Natural killer cell (primary cell): ENCODE measurements around the gene PLK5. TPM values are rescaled to one million over a fixed set of nuclear protein-coding genes. Genes with fewer than 3 reads are reported as not detected.

Experiments
- ATAC-seq, 3 donors: fragments of 150-1000 bp in 2 of 3; fragments of 200-7000 bp in 1 of 3; cut with Tn5 transposase; 1 replicate in 1 of 3; 2 replicates in 2 of 3; pipeline ENCODE4 v1.10.0; 2021; ENCODE audit warnings: mild to moderate bottlenecking in 2 of 3, moderate library complexity in 2 of 3
- DNase-seq, 2 donors: peaks; one replicate each; pipeline versions ENCODE4 v3.0.0 to v3.0.0-alpha.2; 2013 to 2021; ENCODE audit warnings: mixed read lengths in 1 of 2
- H3K27ac ChIP-seq: one replicate; pipeline ENCODE4 v1.5.1; 2013; ENCODE audit warnings: mild to moderate bottlenecking, low read length
- H3K27me3 ChIP-seq: one replicate; pipeline ENCODE4 v1.6.1; 2013; ENCODE audit warnings: low read length; ENCODE audit not compliant: control insufficient read depth, insufficient read depth
- H3K36me3 ChIP-seq: one replicate; pipeline ENCODE4 v1.6.1; 2013; ENCODE audit warnings: low read length; ENCODE audit not compliant: control insufficient read depth, insufficient read depth
- H3K4me1 ChIP-seq: one replicate; pipeline ENCODE4 v1.6.1; 2013; ENCODE audit warnings: low read length; ENCODE audit not compliant: control insufficient read depth, insufficient read depth
- H3K4me3 ChIP-seq: one replicate; pipeline ENCODE4 v1.5.1; 2013; ENCODE audit warnings: low read length
- H3K9me3 ChIP-seq: one replicate; pipeline ENCODE4 v1.6.1; 2013; ENCODE audit warnings: low read length; ENCODE audit not compliant: control insufficient read depth, insufficient read depth
- H3K27ac Mint-ChIP-seq, 2 donors: one replicate each; pipeline ENCODE4 v1.8.0; 2022; ENCODE audit warnings: mild to moderate bottlenecking in 2 of 2, mixed read lengths in 2 of 2, moderate library complexity in 1 of 2
- H3K27me3 Mint-ChIP-seq, 2 donors: one replicate each; pipeline ENCODE4 v1.8.0; 2022; ENCODE audit warnings: low read depth in 2 of 2, mixed read lengths in 2 of 2
- H3K36me3 Mint-ChIP-seq: one replicate; pipeline ENCODE4 v1.8.0; 2022; ENCODE audit warnings: mixed read lengths
- H3K4me1 Mint-ChIP-seq, 2 donors: one replicate each; pipeline ENCODE4 v1.8.0; 2022; ENCODE audit warnings: mixed read lengths in 2 of 2
- H3K4me3 Mint-ChIP-seq: one replicate; pipeline ENCODE4 v1.8.0; 2022; ENCODE audit warnings: mild to moderate bottlenecking, moderate library complexity, mixed read lengths
- H3K9me3 Mint-ChIP-seq, 2 donors: one replicate each; pipeline ENCODE4 v1.8.0; 2022; ENCODE audit warnings: mixed read lengths in 2 of 2
- WGBS: methylation state at CpG from one replicate; pipeline ENCODE4 v1.1.7; 2013; ENCODE audit warnings: missing lambda C conversion rate; ENCODE audit not compliant: insufficient coverage; 5-methylcytosine and 5-hydroxymethylcytosine counted together
- intact Hi-C: fragments of 100-400 bp; cut with micrococcal nuclease; formaldehyde crosslinking; loops from one replicate; pipeline ENCODE4 v1.14.2; 2022
- total RNA-seq, 4 donors: library from RNA; stranded (reverse); fragments of 120-200 nt in 1 of 4; gene quantifications; one replicate each; pipeline versions ENCODE4 v1.2.3 to v1.2.4, GENCODE V29; 2013 to 2022
- TF ChIP-seq, protein P1 (sequence below): fragments of 200-600 bp; IDR thresholded peaks from one replicate; pipeline ENCODE4 v1.8.0; 2022; ENCODE audit warnings: antibody characterized with exemption

PLK5 gene
- total RNA-seq, 3 donors from 2014 or later (not counting 1 experiment from before 2014, with no cell fraction given), result not detected

DNA sequence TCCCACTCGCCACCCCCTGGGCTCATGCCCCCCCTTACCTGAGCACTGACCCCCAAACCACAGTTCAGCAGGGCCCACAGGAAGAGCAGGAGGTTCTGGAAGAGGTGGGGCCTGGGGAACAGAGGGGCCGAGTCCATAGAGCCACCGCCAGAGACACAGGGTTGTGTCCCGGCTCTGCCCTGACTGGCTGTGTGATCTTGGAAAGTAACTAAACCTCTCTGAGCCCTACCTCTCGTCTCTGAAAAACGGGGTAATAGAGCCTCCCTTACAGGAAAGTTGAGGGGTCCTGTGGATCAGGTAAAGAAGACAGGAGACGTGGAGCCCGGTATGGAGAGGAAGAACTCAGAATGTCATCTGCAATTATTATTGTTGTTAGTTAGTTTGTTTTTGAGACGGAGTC, 13.1 kb upstream of the PLK5 start:
- DNase-seq (no peak), ATAC-seq (no peak)
- Mint-ChIP-seq H3K4me3 (no peak overlapping the region), H3K27ac (no peak overlapping the region), H3K9me3 (no peaks in the 10 kb centered on the region), H3K27me3 (peaks cover 6 to 23% of the 10 kb centered on the region in 2 donors), H3K36me3 (no peaks in the 10 kb centered on the region), H3K4me1 (peaks cover 10 to 25% of the 10 kb centered on the region in 2 donors)
- WGBS, result 47% methylated on average over 9 of the region's 9 CpGs
- intact Hi-C loops, result no loop called here
- Histone ChIP-seq H3K4me1 (peaks cover 34% of the 10 kb centered on the region), H3K4me3 (no peak overlapping the region), H3K27me3 (peaks cover 12% of the 10 kb centered on the region), H3K27ac (no peak overlapping the region), H3K9me3 (peaks cover 9% of the 10 kb centered on the region), H3K36me3 (no peaks in the 10 kb centered on the region)
- TF ChIP-seq, protein P1, sequence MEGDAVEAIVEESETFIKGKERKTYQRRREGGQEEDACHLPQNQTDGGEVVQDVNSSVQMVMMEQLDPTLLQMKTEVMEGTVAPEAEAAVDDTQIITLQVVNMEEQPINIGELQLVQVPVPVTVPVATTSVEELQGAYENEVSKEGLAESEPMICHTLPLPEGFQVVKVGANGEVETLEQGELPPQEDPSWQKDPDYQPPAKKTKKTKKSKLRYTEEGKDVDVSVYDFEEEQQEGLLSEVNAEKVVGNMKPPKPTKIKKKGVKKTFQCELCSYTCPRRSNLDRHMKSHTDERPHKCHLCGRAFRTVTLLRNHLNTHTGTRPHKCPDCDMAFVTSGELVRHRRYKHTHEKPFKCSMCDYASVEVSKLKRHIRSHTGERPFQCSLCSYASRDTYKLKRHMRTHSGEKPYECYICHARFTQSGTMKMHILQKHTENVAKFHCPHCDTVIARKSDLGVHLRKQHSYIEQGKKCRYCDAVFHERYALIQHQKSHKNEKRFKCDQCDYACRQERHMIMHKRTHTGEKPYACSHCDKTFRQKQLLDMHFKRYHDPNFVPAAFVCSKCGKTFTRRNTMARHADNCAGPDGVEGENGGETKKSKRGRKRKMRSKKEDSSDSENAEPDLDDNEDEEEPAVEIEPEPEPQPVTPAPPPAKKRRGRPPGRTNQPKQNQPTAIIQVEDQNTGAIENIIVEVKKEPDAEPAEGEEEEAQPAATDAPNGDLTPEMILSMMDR, result no peak

DNA sequence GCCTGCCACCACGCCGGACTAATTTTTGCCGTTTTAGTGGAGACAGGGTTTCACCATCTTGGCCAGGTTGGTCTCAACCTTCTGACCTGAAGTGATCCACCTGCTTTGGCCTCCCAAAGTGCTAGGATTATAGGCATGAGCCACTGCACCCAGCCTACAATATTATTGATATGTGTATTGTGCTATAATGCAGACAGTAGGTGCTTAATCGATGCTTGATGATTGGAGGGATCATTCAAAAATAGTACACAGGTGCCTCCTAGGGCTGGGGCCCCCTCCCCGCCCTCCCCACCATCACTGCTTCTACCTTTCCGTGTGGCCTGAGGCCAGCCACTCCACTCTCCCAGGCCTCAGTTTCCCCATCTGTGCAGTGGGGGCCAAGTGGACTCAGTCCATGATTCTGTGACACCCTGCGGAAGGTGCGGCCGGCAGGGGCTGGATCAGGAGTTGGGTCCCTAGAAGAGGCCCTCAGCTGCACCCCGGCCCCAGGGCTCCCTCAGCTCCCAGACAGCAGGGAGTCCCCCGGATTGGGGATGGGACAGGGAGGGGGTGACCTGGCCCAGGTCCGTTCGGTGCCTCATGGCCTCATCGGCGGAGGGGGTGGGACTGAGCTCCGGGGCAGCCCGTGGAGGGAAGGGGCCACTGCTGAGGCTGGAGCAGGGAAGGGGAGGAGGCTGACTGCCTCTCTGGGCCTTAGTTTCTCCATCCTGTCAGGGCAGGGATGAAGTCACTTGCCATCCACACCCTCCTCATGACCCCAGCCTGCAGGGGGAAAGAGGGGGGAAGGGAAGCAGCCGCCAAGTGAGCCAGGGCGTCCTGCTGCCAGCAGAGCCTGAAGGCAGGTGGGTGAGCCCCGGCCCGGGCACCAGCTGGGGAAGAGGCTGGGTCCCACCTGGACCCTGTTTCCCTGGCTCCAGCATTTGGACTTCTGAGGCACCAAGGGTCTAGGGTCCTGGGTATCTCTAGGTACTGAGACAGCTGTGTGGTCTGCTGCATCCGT, 12.3 kb upstream of the PLK5 start:
- TF ChIP-seq, protein P1, result no peak
- peaks cover 5 to 20% of the 10 kb centered on the region in 2 donors for H3K4me1 Mint-ChIP-seq
- ATAC-seq (no peak), DNase-seq (no peak)
- H3K36me3 Mint-ChIP-seq, result no peaks in the 10 kb centered on the region
- Histone ChIP-seq H3K4me3 (no peak overlapping the region), H3K4me1 (peaks cover 34% of the 10 kb centered on the region), H3K36me3 (no peaks in the 10 kb centered on the region), H3K9me3 (peaks cover 9% of the 10 kb centered on the region), H3K27me3 (peaks cover 12% of the 10 kb centered on the region), H3K27ac (no peak overlapping the region)
- H3K27me3 Mint-ChIP-seq, result peaks cover 6 to 22% of the 10 kb centered on the region in 2 donors
- 51% methylated on average over 21 of the region's 22 CpGs for WGBS
- intact Hi-C loops, result no loop called here
- H3K4me3 Mint-ChIP-seq, result peak overlapping the region; percentile 64
- no peak overlapping the region for H3K27ac Mint-ChIP-seq
- H3K9me3 Mint-ChIP-seq, result no peaks in the 10 kb centered on the region

DNA sequence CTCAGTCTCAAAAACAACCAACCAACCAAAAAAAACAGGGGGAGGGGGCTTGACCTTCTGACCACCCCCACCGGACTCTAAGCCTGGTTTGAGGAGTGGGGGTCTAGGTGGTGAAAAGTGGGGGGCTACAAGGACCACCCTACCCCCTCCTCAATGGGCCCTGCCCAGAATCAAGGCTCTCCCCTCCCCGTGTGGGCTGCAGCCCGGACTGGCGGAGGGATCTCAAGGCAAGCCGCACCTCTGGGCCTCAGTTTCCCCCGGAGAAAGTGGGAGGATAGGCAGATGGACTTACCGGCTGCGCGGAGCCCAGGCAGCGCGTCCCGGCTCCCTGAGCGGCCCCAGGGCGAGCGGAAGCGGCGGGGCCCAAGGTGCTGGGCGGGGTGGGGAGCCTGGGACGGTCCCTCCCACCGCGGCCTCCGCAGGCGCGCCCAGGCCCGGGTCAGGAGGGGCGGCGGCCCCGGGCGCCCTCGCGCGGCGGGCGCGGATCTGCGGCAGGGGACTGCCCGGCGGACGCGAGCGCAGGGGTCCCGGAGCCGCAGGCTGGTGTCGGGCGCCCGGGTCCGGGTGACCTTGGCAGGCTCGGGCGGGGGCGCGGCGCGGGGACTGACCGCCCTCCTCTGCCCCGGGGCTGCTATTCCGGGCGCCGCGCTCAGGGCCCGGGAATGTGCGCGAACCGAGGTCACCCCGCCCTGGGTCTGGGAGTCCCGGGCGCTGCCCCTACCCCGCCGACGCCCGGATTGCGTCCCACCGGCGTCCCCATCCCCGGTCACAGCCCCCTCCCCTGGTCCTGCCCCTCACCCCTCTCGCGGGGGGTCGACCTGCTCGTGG, 11.0 kb upstream of the PLK5 start, which contains the start of gene ADAMTSL5:
Gene ADAMTSL5, minus strand, starts transcription at position 349 of the 828 bp plus-strand sequence. CDS start 2,076 bp downstream, outside the sequence.
- Histone ChIP-seq H3K27ac (no peak within 1 kb of the TSS), H3K27me3 (peaks cover 12% of the 10 kb centered on the region), H3K4me1 (peaks cover 24% of the 10 kb centered on the region), H3K36me3 (no peaks in the 10 kb centered on the region), H3K4me3 (peak within 1 kb of the TSS; percentile 17), H3K9me3 (peaks cover 3% of the 10 kb centered on the region)
- Mint-ChIP-seq H3K9me3 (no peaks in the 10 kb centered on the region), H3K27me3 (peaks cover 6 to 18% of the 10 kb centered on the region in 2 donors), H3K4me1 (peaks cover under 1 to 13% of the 10 kb centered on the region in 2 donors), H3K4me3 (peak within 1 kb of the TSS; percentile 64), H3K36me3 (no peaks in the 10 kb centered on the region), H3K27ac (no peak within 1 kb of the TSS)
- intact Hi-C loops, result no loop called here
- DNase-seq (peak in 1 of 2 donors; percentile 80), ATAC-seq (peak; percentile 47 to 61 (median 52))
- WGBS, result 3% methylated on average over 77 of the region's 78 CpGs
- TF ChIP-seq, protein P1, result no peak
